GM11168 (cell line): ENCODE results near the gene TNS4.

Experiments
- in situ Hi-C: fragments of 300-500 bp; cut with MboI; formaldehyde crosslinking; loops from one replicate; pipeline ENCODE4 v1.12.0; 2022; ENCODE audit warnings: low sequenced_read_pairs; ENCODE audit not compliant: unreplicated experiment

The TNS4 gene

GRCh38 chr17:40498281-40499084 is 2.9 kb downstream of the TNS4 start:
- in situ Hi-C loops = no loop called here

- in situ Hi-C loops = no loop called here
Observed at GRCh38 chr17:40497695-40498094, 3.7 kb downstream of the TNS4 start.

- in situ Hi-C loops = no loop called here
Observed at GRCh38 chr17:40496634-40497420, 4.6 kb downstream of the TNS4 start.

- in situ Hi-C loops = no loop called here
Observed at GRCh38 chr17:40496170-40496569, 5.3 kb downstream of the TNS4 start.

GRCh38 chr17:40495140-40495539 is 6.3 kb downstream of the TNS4 start:
- in situ Hi-C loops = no loop called here

GRCh38 chr17:40493697-40494096 is 7.7 kb downstream of the TNS4 start:
- in situ Hi-C loops = no loop called here

GRCh38 chr17:40491486-40491885 is 9.9 kb downstream of the TNS4 start:
- in situ Hi-C loops = no loop called here

GRCh38 chr17:40490982-40491381 is 10.4 kb downstream of the TNS4 start:
- in situ Hi-C loops = no loop called here

- in situ Hi-C loops = no loop called here
Observed at GRCh38 chr17:40490289-40490853, 11.1 kb downstream of the TNS4 start.

GRCh38 chr17:40487371-40488020 is 13.9 kb downstream of the TNS4 start:
- in situ Hi-C loops = no loop called here

GRCh38 chr17:40486522-40487370 is 14.7 kb downstream of the TNS4 start:
- in situ Hi-C loops = no loop called here

- in situ Hi-C loops = no loop called here
Observed at GRCh38 chr17:40485851-40486521, 15.4 kb downstream of the TNS4 start.

- in situ Hi-C loops = no loop called here
Observed at GRCh38 chr17:40484973-40485530, 16.4 kb downstream of the TNS4 start.

- in situ Hi-C loops = no loop called here
Observed at GRCh38 chr17:40484285-40484972, 17.0 kb downstream of the TNS4 start.

- in situ Hi-C loops = no loop called here
Observed at GRCh38 chr17:40483679-40484078, 17.7 kb downstream of the TNS4 start.

GRCh38 chr17:40482722-40483121 is 18.7 kb downstream of the TNS4 start:
- in situ Hi-C loops = no loop called here

GRCh38 chr17:40481106-40481505 is 20.3 kb downstream of the TNS4 start:
- in situ Hi-C loops = no loop called here

- in situ Hi-C loops = no loop called here
Observed at GRCh38 chr17:40480501-40481003, 20.9 kb downstream of the TNS4 start.
